A673 (cell line): ENCODE data around the gene TEAD3. TPM values are rescaled to one million over a fixed set of nuclear protein-coding genes. Genes with fewer than 3 reads are reported as not detected.

ENCODE experiments used
- BruUV-seq: library from RNA; stranded (reverse); fragments of 400-500 nt; replicated peaks from 2 replicates; lab custom pipeline; 2021; lab: Mats Ljungman, UMichigan
- CTCF ChIA-PET: fragments of 300-600 bp; sonication (Branson Sonifier 250); formaldehyde crosslinking; loops from one replicate; lab custom pipeline; 2022; ENCODE audit warnings: antibody characterized with exemption; lab: Charles Lee
- POLR2A ChIA-PET: fragments of 300-600 bp; sonication (Branson Sonifier 250); formaldehyde crosslinking; loops from one replicate; lab custom pipeline; 2022; ENCODE audit warnings: antibody characterized with exemption; ENCODE audit not compliant: low non-redundant PET; lab: Charles Lee
- DNase-seq: peaks from one replicate; pipeline ENCODE4 v3.0.0-alpha.2; 2015; ENCODE audit warnings: low spot score
- H3K27ac ChIP-seq: fragments of 200-600 bp; sonication (generic); 2 replicates; pipeline ENCODE4 v1.5.1; 2016; ENCODE audit warnings: mixed run types, low read depth, mild to moderate bottlenecking, mixed read lengths, antibody characterized with exemption, low read length; ENCODE audit not compliant: poor library complexity, severe bottlenecking
- H3K27me3 ChIP-seq: fragments of 200-600 bp; sonication (generic); replicated peaks from 2 replicates; pipeline ENCODE4 v1.6.1; 2017; ENCODE audit warnings: mixed run types, low read depth, mild to moderate bottlenecking, mixed read lengths, antibody characterized with exemption, low read length; ENCODE audit not compliant: insufficient read depth, poor library complexity
- H3K36me3 ChIP-seq: fragments of 200-600 bp; sonication (generic); 2 replicates; pipeline ENCODE4 v1.6.1; 2016; ENCODE audit warnings: mixed run types, mild to moderate bottlenecking, mixed read lengths, antibody characterized with exemption, low read length; ENCODE audit not compliant: insufficient read depth, poor library complexity, severe bottlenecking
- H3K4me1 ChIP-seq: fragments of 200-600 bp; sonication (generic); 2 replicates; pipeline ENCODE4 v1.6.1; 2017; ENCODE audit warnings: mixed run types, mild to moderate bottlenecking, mixed read lengths, antibody characterized with exemption, low read length; ENCODE audit not compliant: insufficient read depth, poor library complexity, severe bottlenecking
- H3K4me3 ChIP-seq: fragments of 200-600 bp; sonication (generic); 2 replicates; pipeline ENCODE4 v1.5.1; 2016; ENCODE audit warnings: low read depth, mixed run types, mild to moderate bottlenecking, mixed read lengths, low read length; ENCODE audit not compliant: poor library complexity, severe bottlenecking
- H3K9me3 ChIP-seq: fragments of 200-600 bp; sonication (generic); 2 replicates; pipeline ENCODE4 v1.6.1; 2016; ENCODE audit warnings: mixed run types, low read depth, mild to moderate bottlenecking, mixed read lengths, antibody characterized with exemption, low read length; ENCODE audit not compliant: poor library complexity, severe bottlenecking
- EZH2 ChIP-seq: fragments of 200-600 bp; sonication (generic); IDR thresholded peaks from 2 replicates; pipeline ENCODE4 v1.6.1; 2017; ENCODE audit warnings: borderline replicate concordance, low read depth, mild to moderate bottlenecking, mixed read lengths, antibody characterized with exemption, low read length; ENCODE audit not compliant: poor library complexity, severe bottlenecking
- intact Hi-C: fragments of 100-400 bp; cut with micrococcal nuclease; formaldehyde crosslinking; loops from one replicate; pipeline ENCODE4 v1.10.0; 2022; ENCODE audit not compliant: unreplicated experiment
- microRNA-seq: library from miRNA; unstranded; fragments of <30 nt; microRNA quantifications from one replicate; pipeline ENCODE4 v1.2.0, GENCODE V29; 2021
- total RNA-seq: library from RNA; stranded (reverse); gene quantifications from 2 replicates; pipeline ENCODE4 v1.2.3, GENCODE V29; 2021
- TF ChIP-seq, protein P1 (sequence below): fragments of 300-800, 200-600 bp; sonication (generic); conservative IDR thresholded peaks from 2 replicates; pipeline ENCODE4 v1.5.1; 2017; ENCODE audit warnings: low read depth, mild to moderate bottlenecking, antibody characterized with exemption, low read length, moderate library complexity, mixed read lengths

TEAD3 gene
- total RNA-seq, 1 experiment from 2014 or later = 10.3 TPM

DNA sequence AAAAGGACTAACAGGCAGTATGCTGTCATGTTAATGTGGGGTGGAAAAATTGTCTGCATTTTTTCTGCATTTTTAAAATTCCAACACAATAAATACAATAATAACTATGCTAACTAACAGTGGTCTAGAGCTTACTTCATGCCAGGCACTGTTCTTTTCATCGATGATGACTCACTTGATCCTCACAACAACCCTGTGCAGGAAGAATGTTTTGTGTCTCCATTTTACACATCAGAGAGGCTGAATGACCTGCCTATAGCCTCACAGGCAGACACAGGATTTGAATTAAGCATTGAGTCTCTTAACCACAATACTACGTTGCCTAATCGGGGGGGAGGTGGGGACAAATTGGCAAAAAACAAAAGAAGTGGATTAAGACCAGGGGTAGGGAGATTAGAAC lies 71.6 kb downstream of the TEAD3 start:
- ChIA-PET CTCF (interaction anchor here (0.6 kb wide), 1 partner anchor 10 kb away, joined by 4 read pairs; no protein-coding TSS in a partner anchor), POLR2A (no interaction called here)
- no TSS peak for BruUV-seq
- Histone ChIP-seq H3K4me3 (no peak overlapping the region), H3K36me3 (no peaks in the 10 kb centered on the region), H3K9me3 (no peaks in the 10 kb centered on the region), H3K27ac (peak overlapping the region; percentile 37), H3K4me1 (no peaks in the 10 kb centered on the region), H3K27me3 (no peaks in the 10 kb centered on the region)
- peak; percentile 49 for DNase-seq
- intact Hi-C loops = no loop called here
- no peak for TF ChIP-seq EZH2
- TF ChIP-seq, protein P1, sequence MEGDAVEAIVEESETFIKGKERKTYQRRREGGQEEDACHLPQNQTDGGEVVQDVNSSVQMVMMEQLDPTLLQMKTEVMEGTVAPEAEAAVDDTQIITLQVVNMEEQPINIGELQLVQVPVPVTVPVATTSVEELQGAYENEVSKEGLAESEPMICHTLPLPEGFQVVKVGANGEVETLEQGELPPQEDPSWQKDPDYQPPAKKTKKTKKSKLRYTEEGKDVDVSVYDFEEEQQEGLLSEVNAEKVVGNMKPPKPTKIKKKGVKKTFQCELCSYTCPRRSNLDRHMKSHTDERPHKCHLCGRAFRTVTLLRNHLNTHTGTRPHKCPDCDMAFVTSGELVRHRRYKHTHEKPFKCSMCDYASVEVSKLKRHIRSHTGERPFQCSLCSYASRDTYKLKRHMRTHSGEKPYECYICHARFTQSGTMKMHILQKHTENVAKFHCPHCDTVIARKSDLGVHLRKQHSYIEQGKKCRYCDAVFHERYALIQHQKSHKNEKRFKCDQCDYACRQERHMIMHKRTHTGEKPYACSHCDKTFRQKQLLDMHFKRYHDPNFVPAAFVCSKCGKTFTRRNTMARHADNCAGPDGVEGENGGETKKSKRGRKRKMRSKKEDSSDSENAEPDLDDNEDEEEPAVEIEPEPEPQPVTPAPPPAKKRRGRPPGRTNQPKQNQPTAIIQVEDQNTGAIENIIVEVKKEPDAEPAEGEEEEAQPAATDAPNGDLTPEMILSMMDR = no peak

Small RNA genes lying within 50 kb of the gene (microRNA-seq; reads per million reads assigned to microRNA genes)
- 6.5 reads per million, percentile 21 among the genes with 10 or more reads in this experiment for gene MIR7111

Other genes starting within 250 kb of the TEAD3 start
- 28.7 and 36.0 TPM in 2 replicates for gene ZNF76, start 237.3 kb downstream of the TEAD3 start, total RNA-seq
- 0.37 and 0.44 TPM in 2 replicates for gene DEF6, start 199.3 kb downstream of the TEAD3 start, total RNA-seq
- gene PPARD, start 154.5 kb downstream of the TEAD3 start, total RNA-seq = 13.8 and 15.4 TPM in 2 replicates
- 19.2 and 23.4 TPM in 2 replicates for gene FANCE, start 44.7 kb downstream of the TEAD3 start, total RNA-seq
- gene RPL10A, start 28.7 kb downstream of the TEAD3 start, total RNA-seq = 1,064 and 1,085 TPM in 2 replicates
- gene TULP1, start 15.8 kb upstream of the TEAD3 start, total RNA-seq = 0.66 TPM in 1 of 2 replicates, not detected in the other
- 20.4 and 26.2 TPM in 2 replicates for gene FKBP5, start 191.8 kb upstream of the TEAD3 start, total RNA-seq
- 0.74 and 1.0 TPM in 2 replicates for gene ARMC12, start 240.0 kb upstream of the TEAD3 start, total RNA-seq